Chondrocyte (in vitro differentiated cells): Measurements from ENCODE around the gene LCMT2. TPM values are rescaled to one million over a fixed set of nuclear protein-coding genes. Genes with fewer than 3 reads are reported as not detected.

Experiments used
- DNase-seq: peaks from one replicate; pipeline ENCODE4 v3.0.0; 2021; ENCODE audit warnings: mixed read lengths, low spot score
- H3K27ac Mint-ChIP-seq: one replicate; pipeline ENCODE4 v1.8.0; 2021; ENCODE audit warnings: mild to moderate bottlenecking, moderate library complexity, mixed read lengths; ENCODE audit not compliant: unreplicated experiment
- H3K27me3 Mint-ChIP-seq: 2 replicates; pipeline ENCODE4 v1.8.0; 2021; ENCODE audit warnings: low read depth, mixed read lengths
- H3K36me3 Mint-ChIP-seq: 2 replicates; pipeline ENCODE4 v1.8.0; 2021; ENCODE audit warnings: low read depth, mixed read lengths
- H3K4me1 Mint-ChIP-seq: 2 replicates; pipeline ENCODE4 v1.8.0; 2021; ENCODE audit warnings: low read depth, mild to moderate bottlenecking, mixed read lengths
- H3K4me3 Mint-ChIP-seq: one replicate; pipeline ENCODE4 v1.8.0; 2021; ENCODE audit warnings: mild to moderate bottlenecking, moderate library complexity, mixed read lengths; ENCODE audit not compliant: unreplicated experiment
- H3K9me3 Mint-ChIP-seq: 2 replicates; pipeline ENCODE4 v1.8.0; 2021; ENCODE audit warnings: low read depth, mixed read lengths
- CTCF ChIP-seq: fragments of 200-600 bp; sonication (generic); IDR thresholded peaks from 2 replicates; pipeline ENCODE4 v1.5.0; 2021; ENCODE audit warnings: antibody characterized with exemption, mild to moderate bottlenecking, moderate library complexity
- total RNA-seq: library from RNA; stranded (reverse); gene quantifications from 3 replicates; pipeline ENCODE4 v1.2.1, GENCODE V29; 2021

The LCMT2 gene
- total RNA-seq, 1 donor from 2014 or later = 8.4 TPM

GRCh38 chr15:43346305-43346704 lies 15.9 kb upstream of the LCMT2 start:
- Mint-ChIP-seq H3K27ac (no peak overlapping the region), H3K27me3 (no peaks in the 10 kb centered on the region), H3K4me1 (no peaks in the 10 kb centered on the region), H3K4me3 (no peak overlapping the region), H3K9me3 (no peaks in the 10 kb centered on the region), H3K36me3 (peaks cover 15% of the 10 kb centered on the region)
- no peak for DNase-seq
- no peak for TF ChIP-seq CTCF

- Mint-ChIP-seq H3K36me3 (peaks cover 11% of the 10 kb centered on the region), H3K27me3 (no peaks in the 10 kb centered on the region), H3K4me3 (peak overlapping the region; percentile 90), H3K4me1 (peaks cover 21% of the 10 kb centered on the region), H3K27ac (peak overlapping the region; percentile 97), H3K9me3 (no peaks in the 10 kb centered on the region)
- no peak for DNase-seq
- TF ChIP-seq CTCF = no peak
Measured at GRCh38 chr15:43330780-43331087, 361 bp upstream of the LCMT2 start.

GRCh38 chr15:43329217-43329959 lies 985 bp downstream of the LCMT2 start:
- H3K9me3 Mint-ChIP-seq = no peaks in the 10 kb centered on the region
- H3K36me3 Mint-ChIP-seq = peaks cover 6% of the 10 kb centered on the region
- peaks cover 21% of the 10 kb centered on the region for H3K4me1 Mint-ChIP-seq
- TF ChIP-seq CTCF = no peak
- H3K27ac Mint-ChIP-seq = peak overlapping the region; percentile 97
- peak overlapping the region; percentile 90 for H3K4me3 Mint-ChIP-seq
- DNase-seq = no peak
- no peaks in the 10 kb centered on the region for H3K27me3 Mint-ChIP-seq

DNA sequence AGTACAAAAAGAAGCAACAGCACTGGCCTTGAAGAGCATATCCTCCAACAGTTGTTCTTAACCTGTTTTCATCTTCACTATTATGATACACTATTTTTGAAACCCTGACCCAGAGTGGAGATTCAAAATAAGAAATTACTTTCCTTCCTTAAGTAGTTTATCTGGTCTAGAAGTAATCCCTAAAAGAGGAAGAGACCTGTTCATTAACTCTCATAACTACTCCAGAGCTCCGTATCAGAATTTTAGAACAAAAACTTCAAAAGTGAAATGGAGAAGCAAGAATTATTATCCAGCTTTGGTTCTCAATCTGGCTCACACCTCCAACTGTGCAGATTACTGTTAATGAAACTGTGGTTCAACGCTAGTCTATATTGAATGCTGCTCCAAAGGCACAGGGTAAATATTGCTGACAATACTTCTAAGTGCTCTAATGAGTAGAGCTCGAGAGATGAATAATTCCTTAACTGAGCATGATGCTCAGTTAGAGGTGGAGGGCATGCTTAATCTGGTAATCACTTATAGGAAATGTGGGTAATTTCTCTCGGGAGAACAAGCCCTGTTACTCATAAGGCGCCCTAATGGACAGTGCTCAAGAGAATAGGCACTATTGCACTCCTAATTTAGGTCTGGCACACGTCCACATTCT lies 5.2 kb downstream of the LCMT2 start:
- H3K9me3 Mint-ChIP-seq = no peaks in the 10 kb centered on the region
- peaks cover 1% of the 10 kb centered on the region for H3K36me3 Mint-ChIP-seq
- H3K4me1 Mint-ChIP-seq = peaks cover 10% of the 10 kb centered on the region
- no peak overlapping the region for H3K4me3 Mint-ChIP-seq
- H3K27ac Mint-ChIP-seq = no peak overlapping the region
- DNase-seq = no peak
- TF ChIP-seq CTCF = no peak
- peaks cover 11% of the 10 kb centered on the region for H3K27me3 Mint-ChIP-seq

DNA sequence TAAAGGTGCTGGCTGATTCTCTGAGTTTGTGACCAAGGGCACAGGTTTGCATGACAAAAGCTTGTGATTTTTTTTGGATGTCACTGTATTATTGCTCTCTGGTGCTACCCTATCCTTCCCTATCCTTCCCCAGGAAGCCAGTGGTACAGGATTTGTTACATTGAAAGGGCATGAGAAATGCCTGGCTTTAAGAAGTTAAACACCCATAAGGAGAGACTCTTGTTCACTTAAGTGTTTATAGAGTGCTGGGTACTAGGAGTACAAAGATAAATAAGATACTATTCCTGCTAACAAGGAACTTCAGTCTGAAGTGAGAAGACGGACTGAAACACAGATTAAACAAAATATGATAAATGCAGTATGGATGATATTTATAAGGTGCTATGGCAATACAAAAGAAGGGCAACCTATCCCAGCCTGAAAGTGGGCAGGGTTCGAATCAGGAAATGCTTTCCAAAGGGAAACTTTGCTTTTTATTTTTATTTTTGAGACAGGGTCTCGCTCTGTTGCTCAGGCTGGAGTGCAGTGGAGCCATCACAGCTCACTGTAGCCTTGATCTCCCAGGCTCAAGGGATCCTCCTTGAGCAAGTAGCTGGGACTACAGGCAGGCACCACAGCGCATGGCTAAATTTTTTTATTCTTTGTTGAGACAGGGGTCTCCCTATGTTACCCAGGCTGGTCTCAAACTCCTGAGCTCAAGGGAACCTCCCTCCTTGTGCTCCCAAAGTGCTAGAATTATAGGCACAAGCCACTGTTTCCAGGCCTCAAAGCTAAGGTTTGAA lies 11.2 kb downstream of the LCMT2 start:
- no peaks in the 10 kb centered on the region for H3K4me1 Mint-ChIP-seq
- DNase-seq = no peak
- H3K4me3 Mint-ChIP-seq = no peak overlapping the region
- peaks cover 16% of the 10 kb centered on the region for H3K27me3 Mint-ChIP-seq
- no peaks in the 10 kb centered on the region for H3K9me3 Mint-ChIP-seq
- no peak for TF ChIP-seq CTCF
- no peak overlapping the region for H3K27ac Mint-ChIP-seq
- no peaks in the 10 kb centered on the region for H3K36me3 Mint-ChIP-seq
